GM19351 (cell line): ENCODE results near the gene SLC25A36.
"Not testable (repeated sequence)": the region's sequence is repeated elsewhere in the genome, so short reads cannot be mapped to it uniquely, and the experiment has no call there.

Experiments
- ATAC-seq: cut with Tn5 transposase; IDR thresholded peaks from one replicate; pipeline ENCODE4 v1.9.1; 2021; ENCODE audit warnings: mild to moderate bottlenecking, moderate library complexity; ENCODE audit not compliant: unreplicated experiment

Gene SLC25A36

DNA sequence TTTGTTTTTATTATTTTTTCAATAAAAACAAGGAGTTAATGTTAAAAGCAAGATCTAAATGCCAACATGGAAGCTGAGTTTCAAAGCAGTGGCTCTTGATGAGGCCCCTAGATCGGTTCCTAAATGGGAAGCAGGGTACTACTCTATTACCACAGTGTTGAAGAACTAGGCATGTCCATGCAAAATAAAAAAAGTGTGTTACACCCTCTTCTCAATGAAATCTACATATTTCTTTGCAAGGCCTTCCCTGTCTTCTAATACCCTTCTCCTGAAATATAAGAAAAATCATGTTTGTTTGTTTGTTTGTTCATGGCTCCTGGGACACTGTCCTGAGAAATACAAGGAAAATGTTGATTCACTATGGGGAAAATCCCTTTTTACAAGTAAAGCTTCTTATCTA is 12.2 kb upstream of the SLC25A36 start:
- no peak for ATAC-seq

DNA sequence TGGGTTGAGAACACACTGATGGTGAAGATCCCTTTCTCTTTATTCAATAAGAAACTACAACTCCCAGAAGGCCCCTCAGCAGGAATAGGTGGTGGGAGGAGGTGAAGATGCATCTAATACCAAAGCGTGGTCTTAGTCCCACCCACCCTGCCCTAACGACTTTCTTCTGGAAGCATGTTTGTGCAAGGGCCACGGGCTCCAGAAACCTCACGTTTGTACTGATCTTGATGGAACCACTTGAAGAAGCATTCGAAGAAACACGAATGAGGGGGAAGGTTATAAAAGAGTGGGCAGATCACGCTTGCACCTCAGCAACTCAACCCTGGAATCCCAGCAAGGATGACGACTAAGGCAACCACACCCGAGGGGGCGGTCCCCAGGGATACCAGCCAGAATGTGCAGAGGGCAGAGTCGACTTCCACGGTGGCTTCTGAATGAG is 10.6 kb upstream of the SLC25A36 start:
- no peak for ATAC-seq

DNA sequence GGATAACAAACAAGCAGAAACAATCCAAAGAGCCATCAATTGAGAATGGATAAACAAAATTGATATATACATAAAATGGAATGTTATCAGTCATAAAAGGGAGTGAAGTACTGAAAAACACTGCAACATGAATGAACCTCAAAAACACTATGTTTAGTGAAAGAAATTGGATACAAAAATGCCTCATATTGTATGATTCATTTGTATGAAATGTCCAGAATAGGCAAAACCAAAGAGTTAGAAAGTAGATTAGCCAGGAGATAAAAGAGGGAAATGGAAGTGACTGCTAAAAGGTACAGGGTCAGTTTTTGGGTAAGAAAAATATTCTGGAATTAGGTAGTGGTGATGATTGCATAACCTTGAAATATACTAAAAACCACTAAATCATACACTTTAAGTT is 9.8 kb upstream of the SLC25A36 start:
- ATAC-seq, result no peak

DNA sequence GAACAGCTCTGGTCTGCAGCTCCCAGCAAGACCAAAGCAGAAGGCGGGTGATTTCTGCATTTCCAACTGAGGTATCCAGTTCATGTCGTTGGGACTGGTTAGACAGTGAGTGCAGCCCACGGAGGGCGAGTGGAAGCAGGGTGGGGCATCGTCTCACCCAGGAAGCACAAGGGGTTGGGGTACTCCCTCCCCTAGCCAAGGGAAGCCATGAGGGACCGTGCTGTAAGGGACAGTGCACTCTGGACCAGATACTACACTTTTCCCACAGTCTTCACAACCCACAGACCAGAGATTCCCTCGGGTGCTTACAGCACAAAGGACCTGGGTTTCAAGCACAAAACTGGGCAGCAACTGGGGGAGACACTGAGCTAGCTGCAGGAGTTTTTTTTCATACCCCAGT is 8.5 kb upstream of the SLC25A36 start:
- ATAC-seq, result no peak

DNA sequence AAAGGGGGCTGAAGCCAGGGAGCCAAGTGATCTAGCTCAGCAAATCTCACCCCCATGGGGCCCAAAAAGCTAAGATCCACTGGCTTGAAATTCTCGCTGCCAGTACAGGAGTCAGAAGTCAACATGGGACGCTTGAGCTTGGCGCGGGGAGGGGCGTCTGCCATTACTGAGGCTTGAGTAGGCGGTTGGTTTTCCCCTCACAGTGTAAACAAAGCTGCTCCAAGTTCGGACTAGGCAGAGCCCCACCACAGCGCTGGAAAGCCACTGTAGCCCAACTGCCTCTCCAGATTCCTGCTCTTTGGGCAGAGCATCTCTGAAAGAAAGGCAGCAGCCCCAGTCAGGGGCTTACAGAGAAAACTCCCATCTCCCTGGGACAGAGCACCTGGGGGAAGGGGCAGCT is 8.1 kb upstream of the SLC25A36 start:
- no peak for ATAC-seq

DNA sequence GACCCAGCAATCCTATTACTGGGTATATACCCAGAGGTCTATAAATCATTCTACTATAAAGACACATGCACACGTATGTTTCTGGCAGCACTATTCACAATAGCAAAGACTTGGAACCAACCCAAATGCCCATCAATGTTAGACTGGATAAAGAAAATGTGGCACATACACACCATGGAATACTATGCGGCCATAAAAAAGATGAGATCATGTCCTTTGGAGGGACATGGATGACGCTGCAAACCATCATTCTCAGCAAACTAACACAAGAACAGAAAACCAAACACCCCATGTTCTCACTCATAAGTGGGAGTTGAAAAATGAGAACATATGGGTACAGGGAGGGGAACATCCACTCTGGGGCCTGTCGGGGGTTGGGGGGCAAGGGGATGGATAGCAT is 2.3 kb upstream of the SLC25A36 start:
- ATAC-seq, result not testable (repeated sequence)

DNA sequence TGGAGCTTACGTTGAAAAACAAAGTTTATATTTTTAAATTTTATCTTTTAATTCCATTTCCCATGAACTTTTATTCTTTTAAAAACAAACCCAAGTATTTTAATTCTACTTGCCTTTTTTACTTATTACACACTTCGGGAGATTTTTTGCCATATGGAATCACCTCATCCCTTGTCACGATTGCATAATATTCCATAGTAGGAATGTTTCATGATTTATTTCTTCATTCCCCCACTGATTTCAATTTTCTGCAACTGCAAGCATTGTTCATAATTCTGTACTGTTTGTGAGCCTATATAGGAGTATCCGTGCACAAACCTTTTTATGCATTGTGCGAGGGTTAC is 574 bp upstream of the SLC25A36 start:
- no peak for ATAC-seq

DNA sequence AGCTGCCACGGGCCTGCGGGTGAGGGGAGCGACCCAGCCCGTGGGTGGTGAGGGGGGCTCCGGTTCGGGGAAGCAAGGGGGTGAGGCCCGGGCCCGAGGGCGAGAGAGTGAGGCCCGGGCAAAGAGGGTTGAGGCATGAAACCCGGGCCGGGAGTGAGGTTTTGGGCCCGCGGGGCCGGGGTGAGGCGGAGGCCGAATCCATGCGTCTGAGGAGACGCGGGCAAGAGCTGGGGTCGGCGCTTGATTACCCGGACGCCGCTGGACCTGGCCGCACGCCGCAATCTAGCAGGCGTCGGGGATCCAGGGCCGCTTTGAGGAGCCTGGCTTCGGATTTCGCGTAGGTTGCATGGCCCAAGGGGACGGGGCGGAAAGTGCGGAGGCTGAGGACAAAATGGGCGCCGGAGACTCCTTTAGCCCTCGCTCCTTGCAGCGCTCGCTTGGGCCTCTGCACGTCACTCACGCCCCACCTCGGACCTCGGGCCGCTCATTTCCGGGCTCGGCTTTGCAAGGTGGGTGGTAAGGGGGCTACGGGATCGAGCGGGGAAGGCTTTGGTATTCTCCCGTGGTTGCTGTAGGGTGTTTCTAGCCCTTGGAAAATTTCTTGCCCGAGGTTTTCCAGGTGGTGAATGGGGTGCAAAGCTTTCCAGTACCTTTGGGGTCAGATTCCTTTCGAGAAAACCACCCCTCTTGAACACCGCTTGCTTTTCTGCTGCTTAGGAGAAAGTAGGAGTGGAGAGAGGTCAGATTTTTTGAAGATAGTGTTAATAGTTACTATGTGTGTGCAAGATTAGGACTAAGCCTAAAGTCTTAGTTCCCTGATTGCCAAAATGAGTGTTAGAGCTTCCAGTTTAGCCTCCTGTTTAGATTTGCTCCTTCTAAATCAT is 827 bp downstream of the SLC25A36 start:
- peak; percentile 49 for ATAC-seq

DNA sequence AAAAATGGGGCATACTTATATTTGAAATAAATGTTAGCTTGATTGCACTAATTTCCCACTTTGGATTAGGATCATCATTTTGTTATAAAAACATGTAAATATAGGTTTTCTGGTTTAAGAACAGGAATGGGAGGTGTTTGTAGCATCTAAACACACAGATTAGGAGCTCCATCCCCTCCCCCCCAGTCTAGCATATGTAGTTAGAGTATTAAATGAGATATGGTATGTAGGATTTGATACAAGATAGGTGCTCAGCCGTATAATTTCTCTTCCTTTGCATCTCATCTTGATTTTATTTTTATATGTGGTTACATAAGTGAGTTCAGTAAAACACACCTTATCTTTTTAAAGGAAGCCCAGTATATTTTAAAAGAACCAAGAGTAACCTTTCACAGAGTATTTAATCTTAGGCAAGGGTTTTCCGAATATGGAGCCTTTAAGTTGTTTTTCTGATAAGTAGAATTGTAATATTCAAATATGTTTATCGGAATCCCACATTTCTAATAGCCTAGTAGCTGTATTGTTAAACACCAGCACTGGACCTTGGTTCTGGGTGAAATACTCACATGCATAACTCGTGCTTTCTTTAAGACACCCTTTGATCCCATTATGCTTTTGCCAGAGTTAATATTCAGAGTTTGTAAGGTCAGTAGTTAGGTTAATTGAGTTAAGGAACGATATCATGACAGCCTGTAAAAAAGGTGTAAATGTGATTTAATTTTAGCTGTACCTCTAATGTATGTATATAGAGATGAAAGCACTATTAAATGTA is 2.3 kb downstream of the SLC25A36 start:
- ATAC-seq, result no peak

DNA sequence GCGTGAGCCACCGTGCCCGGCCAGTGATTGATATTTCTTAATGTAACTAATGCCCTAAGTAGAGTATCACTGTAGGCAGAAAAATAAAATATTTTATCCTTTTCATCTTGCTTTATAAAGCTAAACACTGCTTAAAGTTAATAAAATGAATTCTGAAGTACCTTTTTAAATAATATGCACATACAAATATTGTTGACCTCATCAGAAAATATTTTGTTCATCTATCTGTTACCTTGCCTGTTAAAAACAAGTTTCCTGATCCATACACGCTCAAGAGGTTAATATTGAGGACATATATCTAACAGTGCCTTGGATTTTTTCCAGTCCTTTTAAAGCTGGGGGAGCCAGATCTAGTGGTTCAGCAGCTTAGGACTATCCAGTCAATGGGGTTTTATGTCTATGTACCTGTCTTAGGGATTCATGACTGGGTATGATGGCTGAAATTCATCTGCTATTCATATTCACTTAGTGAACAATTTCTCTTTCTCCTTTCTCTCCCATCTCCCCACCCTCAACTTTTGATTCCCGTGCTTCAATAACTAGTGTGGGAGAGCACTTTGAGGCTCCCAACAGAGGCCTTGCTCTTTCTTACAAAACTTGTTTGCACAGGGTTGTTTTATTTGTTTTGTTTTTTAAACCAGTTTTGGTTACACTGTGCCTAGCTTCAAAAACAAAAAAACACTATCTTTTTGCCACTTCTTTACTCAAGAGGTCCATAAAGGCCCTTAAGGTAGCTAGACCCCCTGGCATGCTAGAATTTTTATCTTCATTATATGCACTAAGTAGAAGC is 7.0 kb downstream of the SLC25A36 start:
- ATAC-seq, result no peak

DNA sequence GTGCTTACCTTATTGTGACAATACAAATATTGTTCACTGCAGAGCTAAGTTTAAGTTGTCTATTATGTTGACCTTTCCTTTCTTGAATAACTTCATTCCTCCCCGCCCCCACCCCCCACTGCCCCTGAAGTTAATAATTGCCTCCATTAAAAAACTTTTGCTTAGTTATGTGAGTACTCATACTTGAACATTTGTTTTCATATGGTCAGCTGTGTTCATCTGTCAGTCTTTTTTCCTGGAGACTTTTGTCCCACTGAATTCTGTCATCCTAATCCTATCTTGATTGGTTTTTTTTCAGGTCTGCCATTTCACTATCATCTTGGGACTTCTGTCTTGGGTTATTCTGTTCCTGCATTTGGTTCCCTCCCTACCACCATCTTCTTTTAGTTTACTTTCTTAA is 8.5 kb downstream of the SLC25A36 start:
- no peak for ATAC-seq

DNA sequence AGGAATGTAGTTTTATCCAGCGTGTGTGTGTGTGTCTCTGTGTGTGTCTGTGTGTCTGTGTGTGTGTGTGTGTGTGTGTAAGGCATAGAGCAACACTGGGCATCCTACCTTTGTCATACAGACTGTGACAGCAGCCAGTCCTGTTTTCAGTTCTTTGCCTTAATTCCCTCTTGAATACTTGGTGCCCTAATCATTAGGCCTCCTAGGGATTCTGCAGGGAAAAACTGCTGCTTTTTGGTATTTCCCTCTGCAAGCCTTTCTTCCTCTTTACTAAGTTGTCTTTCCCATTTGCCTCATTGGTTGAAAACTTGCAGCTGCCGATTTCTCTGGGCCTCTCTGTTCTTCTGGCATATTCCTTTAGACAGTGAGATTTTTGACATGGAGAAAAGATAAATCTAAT is 9.2 kb downstream of the SLC25A36 start:
- no peak for ATAC-seq

DNA sequence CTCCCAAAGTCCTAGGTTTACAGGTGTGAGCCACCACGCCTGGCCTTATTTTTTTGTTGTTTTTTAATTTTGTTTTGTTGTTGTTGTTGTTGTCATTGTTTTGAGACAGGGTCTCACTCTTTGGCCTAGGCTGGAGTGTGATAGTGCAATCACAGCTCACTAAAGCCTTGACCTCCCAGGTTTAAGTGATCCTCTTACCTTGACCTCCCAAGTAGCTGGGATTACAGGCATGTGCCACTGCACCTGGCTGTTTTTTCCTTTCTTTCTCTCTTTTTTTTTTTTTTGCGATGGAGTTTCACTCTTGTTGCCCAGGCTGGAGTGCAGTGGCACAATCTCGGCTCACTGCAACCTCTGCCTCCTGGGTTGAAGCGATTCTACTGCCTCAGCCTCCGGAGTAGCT is 10.1 kb downstream of the SLC25A36 start:
- not testable (repeated sequence) for ATAC-seq

DNA sequence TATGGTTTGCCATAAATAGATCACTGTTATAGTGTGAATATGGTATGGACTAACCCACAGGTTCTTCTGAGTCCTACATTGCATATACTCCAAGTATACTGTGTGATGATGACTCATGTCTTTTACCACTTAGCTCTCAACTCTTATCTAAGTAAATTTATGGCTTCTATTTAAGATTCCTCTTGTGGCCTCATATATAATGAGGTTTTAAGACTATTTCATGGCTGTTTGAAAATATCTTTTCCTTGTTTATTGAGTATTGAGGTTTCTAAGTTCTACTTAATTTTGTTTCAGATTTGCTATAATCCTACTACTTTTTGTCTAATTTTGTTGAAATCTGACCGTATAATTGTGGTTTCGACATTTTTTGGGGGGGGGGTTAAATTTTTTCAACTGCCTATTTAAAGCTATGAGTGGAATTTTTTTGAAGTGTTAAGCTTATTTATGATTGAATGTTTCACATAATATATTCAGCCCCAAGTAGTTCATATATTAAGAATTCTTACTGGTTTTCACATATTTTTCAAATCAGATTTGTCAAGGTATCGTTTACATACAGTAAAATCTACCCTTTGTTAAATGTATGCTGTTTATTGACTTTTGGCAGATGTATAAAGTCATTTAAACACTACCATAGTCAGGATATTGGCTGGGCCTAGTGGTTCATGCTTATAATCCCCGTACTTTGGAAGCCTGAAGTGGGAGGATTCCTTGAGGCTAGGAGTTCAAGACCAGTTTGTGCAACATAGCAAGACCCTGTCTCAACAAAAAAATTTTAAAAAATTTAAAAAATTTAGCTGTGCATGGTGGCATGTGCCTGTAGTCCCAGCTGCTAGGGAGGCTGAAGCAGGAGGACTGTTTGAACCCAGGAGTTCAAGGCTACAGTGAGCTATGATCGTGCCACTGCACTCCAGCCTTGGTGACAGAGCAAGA is 11.7 kb downstream of the SLC25A36 start:
- ATAC-seq, result no peak

DNA sequence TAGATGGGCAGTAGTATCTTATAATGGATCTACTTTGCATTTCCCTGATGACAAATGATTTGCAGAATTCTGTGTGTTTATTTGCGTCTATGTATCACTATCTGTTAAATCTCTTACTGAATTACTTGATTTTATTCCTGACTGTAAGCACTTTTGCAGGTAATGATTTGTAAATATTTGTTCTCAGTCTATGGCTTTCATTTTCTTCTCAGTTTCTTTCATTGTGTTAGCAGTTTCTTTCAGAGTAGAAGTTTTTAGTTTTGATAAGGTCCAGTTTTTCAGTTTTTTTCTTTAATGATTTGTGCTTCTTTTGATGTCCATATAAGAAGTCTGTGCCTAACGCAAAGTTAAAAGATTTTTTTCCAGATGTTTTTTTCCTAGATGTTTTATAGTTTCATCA is 12.9 kb downstream of the SLC25A36 start:
- ATAC-seq, result no peak

DNA sequence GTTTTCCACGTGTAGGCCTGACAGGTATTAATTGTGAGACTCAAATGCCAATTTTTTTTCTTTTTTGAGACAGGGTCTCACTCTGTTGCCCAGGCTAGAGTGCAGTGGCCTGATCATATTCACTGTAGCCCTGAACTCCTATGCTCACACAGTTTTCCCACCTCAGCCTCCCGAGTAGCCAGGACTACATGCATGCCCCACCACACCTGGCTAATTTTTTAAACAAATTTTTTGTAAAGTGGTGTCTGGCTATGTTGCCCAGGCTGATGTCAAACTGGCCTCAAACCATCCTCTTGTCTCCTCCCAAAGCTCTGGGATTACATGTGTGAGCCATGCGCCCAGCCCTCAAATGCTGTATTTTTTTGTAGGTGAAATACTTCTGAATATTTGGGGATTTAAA is 14.0 kb downstream of the SLC25A36 start:
- no peak for ATAC-seq

DNA sequence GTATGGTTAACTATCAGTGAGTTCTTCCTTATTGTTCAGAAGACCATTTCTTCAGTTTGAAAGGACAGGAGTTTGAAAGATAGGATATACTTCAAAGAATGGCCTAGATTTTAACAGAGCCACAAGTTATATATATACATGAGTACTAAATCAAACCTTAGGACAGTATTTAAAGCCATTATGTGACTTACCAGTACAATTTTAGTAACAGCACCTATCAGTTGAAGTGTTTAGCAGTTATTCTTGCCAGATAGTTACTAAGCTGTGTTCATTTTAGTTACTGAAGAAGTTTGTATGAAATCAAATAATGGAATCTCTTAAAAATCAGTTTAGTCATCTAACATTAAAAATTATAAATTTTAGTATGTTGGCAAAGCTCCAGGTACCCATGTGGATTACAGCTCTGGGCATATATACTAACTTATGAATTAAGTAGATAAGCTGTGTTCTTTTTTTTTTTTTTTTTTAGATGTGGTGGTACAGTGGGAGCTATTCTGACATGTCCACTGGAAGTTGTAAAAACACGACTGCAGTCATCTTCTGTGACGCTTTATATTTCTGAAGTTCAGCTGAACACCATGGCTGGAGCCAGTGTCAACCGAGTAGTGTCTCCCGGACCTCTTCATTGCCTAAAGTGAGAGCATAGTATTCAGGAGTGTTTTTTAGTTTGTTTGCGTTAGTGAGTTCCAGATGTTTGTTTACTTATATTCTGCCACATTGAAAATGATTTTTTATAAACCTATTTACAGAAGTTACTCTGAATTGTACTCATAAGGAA is 14.6 kb downstream of the SLC25A36 start:
- ATAC-seq, result no peak

DNA sequence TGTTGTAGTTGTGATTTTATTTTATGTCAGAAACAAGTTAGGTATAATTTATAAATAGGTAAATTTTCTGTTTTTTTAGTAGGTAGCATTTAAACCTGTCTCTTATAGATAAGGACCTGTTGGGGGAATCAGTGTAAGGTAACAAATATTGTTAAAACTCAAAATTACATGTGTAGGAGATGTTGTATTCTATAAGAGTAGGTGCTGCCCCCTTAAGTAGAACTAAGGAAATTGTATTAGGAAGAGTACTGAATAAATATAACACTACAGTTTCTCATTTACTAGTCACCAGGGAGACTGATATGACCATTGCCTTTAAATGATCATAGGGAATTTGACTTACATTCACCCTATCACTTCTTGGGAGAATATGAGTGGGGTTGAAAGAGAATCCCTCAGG is 31.2 kb downstream of the SLC25A36 start:
- ATAC-seq, result no peak

DNA sequence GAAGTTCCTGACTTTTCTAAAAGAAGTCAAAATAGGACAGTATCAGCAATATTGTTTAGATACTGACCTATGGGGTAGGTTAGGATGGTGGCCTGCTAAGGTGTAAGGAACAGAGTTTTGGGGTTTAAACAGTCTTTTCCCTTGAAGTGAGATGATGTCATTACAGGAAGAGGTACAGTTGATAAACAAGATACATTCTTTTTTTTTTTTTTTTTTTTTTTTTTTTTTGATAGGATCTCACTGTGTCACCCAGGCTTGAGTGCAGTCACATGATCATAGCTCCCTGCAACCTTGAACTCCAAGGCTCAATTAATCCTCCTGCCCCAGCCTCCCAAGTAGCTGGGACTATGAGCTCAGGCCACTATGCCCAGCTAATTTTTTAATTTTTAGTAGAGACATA is 33.3 kb downstream of the SLC25A36 start:
- no peak for ATAC-seq

DNA sequence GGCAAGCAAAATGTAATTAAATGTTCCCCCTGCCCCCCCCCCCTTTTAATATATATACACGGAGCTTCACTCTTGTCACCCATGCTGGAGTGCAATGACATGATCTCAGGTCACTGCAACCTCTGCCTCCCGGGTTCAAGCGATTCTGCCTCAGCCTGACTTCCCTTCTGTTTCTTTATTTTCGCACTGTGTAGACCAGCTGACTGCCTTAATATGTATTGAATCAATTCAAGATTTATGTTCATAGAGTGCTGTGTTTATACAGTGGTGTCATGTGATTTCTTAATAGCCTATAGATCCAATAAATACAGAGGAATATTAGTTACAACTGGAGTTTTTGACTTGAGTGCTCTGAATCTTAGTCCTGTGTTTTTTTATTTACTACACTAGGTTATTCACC is 39.0 kb downstream of the SLC25A36 start:
- no peak for ATAC-seq
